ENCODE measurements around the gene TFCP2L1.

Gene TFCP2L1

GRCh38 chr2:121239969-121240368 is 45.0 kb downstream of the TFCP2L1 start:
- TF ChIP-seq, protein P1, sequence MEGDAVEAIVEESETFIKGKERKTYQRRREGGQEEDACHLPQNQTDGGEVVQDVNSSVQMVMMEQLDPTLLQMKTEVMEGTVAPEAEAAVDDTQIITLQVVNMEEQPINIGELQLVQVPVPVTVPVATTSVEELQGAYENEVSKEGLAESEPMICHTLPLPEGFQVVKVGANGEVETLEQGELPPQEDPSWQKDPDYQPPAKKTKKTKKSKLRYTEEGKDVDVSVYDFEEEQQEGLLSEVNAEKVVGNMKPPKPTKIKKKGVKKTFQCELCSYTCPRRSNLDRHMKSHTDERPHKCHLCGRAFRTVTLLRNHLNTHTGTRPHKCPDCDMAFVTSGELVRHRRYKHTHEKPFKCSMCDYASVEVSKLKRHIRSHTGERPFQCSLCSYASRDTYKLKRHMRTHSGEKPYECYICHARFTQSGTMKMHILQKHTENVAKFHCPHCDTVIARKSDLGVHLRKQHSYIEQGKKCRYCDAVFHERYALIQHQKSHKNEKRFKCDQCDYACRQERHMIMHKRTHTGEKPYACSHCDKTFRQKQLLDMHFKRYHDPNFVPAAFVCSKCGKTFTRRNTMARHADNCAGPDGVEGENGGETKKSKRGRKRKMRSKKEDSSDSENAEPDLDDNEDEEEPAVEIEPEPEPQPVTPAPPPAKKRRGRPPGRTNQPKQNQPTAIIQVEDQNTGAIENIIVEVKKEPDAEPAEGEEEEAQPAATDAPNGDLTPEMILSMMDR (conservative IDR thresholded peaks at IDR 0.05; ENCODE audit: control insufficient read depth, insufficient read depth, low read depth, low read length) = no peak
- H3K4me3 ChIP-seq (ENCODE audit: control insufficient read depth, low read depth, low read length) = no peak overlapping the region
- no peak for DNase-seq (ENCODE audit: low read depth)

DNA sequence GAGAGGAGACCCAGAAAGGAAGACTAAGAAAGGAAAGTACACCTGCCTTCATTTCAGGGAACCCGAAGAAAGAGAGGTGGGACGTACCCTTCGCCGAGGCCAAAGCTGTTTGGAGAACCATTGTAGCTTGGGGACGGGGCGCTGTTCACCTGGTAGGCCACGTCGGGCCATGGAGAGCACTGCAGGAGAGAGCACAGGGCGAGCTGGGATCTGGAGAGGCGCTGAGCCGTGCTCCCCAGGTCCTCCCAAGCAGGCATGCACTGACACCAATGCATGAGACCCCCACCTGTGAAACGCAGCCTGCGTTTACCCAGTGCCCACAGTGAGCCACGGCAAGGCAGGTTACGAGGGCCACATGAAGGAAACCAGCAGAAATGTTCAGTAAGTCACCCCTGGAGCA is 45.5 kb downstream of the TFCP2L1 start:
- TF ChIP-seq, protein P1 (conservative IDR thresholded peaks at IDR 0.05; ENCODE audit: control insufficient read depth, insufficient read depth, low read depth, low read length) = no peak
- H3K4me3 ChIP-seq (ENCODE audit: control insufficient read depth, low read depth, low read length) = no peak overlapping the region
- DNase-seq (ENCODE audit: low read depth) = no peak

DNA sequence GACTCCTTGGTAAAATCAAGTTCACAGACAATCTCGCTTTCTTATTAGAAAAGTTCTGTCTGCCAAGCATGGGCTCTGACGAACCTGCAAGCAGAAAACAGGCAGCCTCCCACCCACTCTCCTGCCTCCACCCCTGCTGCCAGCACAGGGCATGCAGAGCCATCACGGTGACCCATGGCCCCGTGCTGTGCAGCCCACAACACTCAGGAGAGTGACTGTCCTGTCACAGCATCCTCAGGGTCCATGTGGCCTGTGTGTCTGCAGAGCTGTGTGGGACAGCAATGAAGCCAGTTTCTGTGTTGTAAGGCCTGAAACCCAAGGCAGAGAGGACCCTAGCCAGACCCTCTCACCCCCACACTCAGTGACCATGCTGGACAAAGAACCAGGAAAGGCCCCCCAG is 46.2 kb downstream of the TFCP2L1 start:
- TF ChIP-seq, protein P1 (conservative IDR thresholded peaks at IDR 0.05; ENCODE audit: control insufficient read depth, insufficient read depth, low read depth, low read length) = no peak
- no peak overlapping the region for H3K4me3 ChIP-seq (ENCODE audit: control insufficient read depth, low read depth, low read length)
- no peak for DNase-seq (ENCODE audit: low read depth)

DNA sequence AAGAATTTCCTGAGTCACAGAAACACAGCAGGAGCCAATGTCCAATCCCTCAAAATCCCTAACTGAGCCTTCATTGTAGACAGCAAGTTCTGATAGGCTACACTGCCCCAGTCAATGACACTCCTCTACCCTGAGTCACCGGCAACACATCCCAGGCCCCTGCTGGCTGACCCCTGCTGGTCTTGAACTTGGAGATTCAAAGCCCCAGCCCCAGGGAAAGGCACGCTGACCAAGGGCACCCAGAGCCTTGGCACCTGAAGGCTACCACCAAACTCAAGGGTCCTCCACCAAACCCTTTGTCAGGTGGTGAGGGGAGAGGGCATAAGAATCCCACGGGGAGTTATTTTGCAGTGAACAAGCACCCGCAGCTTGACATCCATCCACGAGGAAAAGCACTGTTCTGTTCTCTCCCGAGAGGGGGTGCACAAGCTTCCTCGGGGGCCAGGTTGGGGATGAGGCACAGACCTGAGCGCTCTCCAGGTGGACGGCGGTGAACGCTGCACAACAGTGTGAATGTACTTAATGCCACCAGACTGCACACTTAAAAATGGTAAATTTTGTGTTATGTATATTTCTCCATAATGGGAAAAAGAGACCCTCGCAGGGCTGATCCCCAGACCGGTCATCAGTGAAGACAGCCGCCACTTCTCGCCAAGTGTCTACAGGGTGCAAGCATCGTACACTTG is 46.9 kb downstream of the TFCP2L1 start:
- H3K4me3 ChIP-seq (ENCODE audit: control insufficient read depth, low read depth, low read length) = no peak overlapping the region
- TF ChIP-seq, protein P1 (conservative IDR thresholded peaks at IDR 0.05; ENCODE audit: control insufficient read depth, insufficient read depth, low read depth, low read length) = no peak
- DNase-seq (ENCODE audit: low read depth) = peak; percentile 6

DNA sequence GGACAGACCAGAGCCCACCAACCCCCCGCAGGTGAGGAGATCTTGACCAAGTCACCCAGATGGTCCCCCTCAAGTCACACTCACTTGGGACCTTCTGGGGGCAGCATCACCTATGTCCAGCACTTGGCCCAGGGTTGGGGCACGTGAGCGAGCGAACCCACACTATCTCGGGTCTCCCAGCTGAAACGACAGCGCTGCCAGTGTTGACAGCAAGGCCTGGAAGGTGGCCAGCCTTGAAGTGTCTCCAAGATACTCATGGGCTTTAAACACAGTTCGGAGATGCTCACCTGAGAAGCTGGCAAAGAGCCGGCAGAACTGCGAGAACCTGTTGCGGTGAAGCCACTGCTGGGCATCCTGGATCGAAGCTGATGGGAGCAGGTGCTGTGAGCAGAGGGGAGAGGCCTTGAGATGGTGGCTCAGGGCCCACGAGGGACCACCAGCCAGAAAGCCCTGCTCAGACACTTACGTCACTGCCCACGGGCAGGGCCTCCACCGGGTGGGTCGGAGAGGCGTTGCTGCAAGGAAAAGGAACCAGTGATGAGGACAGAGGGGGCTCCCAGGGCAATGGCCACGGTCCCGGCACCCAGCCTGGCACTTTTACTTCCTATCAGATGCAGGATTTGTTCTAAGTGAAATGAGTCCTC is 47.5 kb downstream of the TFCP2L1 start:
- no peak overlapping the region for H3K4me3 ChIP-seq (ENCODE audit: control insufficient read depth, low read depth, low read length)
- DNase-seq (ENCODE audit: low read depth) = no peak
- TF ChIP-seq, protein P1 (conservative IDR thresholded peaks at IDR 0.05; ENCODE audit: control insufficient read depth, insufficient read depth, low read depth, low read length) = no peak

- DNase-seq (ENCODE audit: low read depth) = no peak
- TF ChIP-seq, protein P1 (conservative IDR thresholded peaks at IDR 0.05; ENCODE audit: control insufficient read depth, insufficient read depth, low read depth, low read length) = no peak
- no peak overlapping the region for H3K4me3 ChIP-seq (ENCODE audit: control insufficient read depth, low read depth, low read length)
These were observed 48.3 kb downstream of the TFCP2L1 start for GRCh38 chr2:121236650-121237180.

Measured in fibroblast of mammary gland (primary cell).